NCI-H2196 (cell line): ENCODE data around the gene AP1B1.
"Not testable (repeated sequence)": the region's sequence is repeated elsewhere in the genome, so short reads cannot be mapped to it uniquely, and the experiment has no call there.

Source experiments
- DNase-seq: peaks from one replicate; lab custom pipeline; 2025; ENCODE audit not compliant: unreplicated experiment; lab: John Stamatoyannopoulos, UW

Gene AP1B1

GRCh38 chr22:29387921-29388758 is at the start of gene AP1B1:
Gene AP1B1, minus strand, starts transcription at chr22:29388570. Its CDS starts 21,327 bp downstream, at chr22:29367243.
- peak; percentile 90 for DNase-seq

- no peak for DNase-seq
Measured at GRCh38 chr22:29435236-29436136, 47.1 kb upstream of the AP1B1 start.

DNA sequence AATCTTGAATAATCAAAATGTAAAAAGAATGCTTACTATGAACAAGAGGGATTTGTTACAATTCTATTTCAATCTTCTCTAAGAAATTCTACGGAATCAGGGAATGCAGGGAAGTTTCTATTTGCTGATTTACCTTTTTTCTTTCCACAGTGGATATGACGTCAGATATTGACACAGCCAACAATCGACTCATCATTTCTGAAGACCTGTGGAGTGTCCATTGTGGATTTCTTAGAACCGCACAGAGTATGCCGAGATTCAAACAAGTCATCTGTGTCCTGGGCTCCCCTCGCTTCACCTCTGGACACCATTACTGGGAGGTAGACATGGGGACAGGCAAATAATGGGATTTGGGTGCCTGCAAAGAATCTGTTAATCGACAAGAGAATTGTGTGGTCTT is 45.9 kb upstream of the AP1B1 start:
- DNase-seq: no peak

DNA sequence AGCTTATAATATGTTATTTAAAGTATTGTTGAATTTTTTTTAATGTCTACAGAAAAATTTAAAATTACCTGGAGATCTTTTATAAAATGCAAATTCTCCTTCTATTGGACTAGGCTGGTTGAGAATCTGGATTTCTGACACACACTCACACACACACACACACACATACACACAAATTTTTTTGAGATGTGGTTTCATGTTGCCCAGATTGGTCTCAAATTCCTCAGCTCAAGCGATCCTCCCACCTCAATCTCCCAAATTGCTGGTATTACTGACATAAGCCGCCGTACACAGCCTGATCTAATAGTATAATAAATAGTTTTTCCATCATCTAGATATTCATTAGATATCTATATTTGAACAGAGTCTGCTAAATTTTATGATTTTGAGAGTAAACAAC is 45.5 kb upstream of the AP1B1 start:
- DNase-seq: no peak

- DNase-seq: no peak
Measured at GRCh38 chr22:29431986-29432385, 43.6 kb upstream of the AP1B1 start.

GRCh38 chr22:29427176-29427760 is 38.9 kb upstream of the AP1B1 start:
- DNase-seq: no peak

DNA sequence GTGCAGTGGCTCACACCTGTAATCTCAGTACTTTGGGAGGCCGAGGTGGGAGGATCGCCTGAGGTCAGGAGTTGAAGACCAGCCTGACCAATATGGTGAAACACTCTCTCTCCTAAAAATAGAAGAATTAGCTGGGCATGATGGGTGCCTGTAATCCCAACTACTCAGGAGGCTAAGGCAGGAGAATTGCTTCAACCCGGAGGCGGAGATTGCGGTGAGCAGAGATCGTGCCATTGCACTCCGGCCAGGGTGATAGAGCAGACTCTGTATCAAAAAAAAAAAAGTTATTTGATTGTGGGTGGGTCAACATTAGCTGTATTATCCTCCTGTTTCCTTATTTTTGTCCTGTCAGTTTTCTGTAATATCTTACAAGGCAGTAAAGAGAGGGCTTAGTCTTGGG is 38.1 kb upstream of the AP1B1 start:
- DNase-seq: no peak

- DNase-seq: not testable (repeated sequence)
Measured at GRCh38 chr22:29418704-29419103, 30.3 kb upstream of the AP1B1 start.

- not testable (repeated sequence) for DNase-seq
Measured at GRCh38 chr22:29414951-29415591, 26.7 kb upstream of the AP1B1 start.

- DNase-seq: not testable (repeated sequence)
Measured at GRCh38 chr22:29412772-29413171, 24.4 kb upstream of the AP1B1 start.

GRCh38 chr22:29411569-29412211 is 23.3 kb upstream of the AP1B1 start:
- DNase-seq: not testable (repeated sequence)

GRCh38 chr22:29408940-29409339 is 20.6 kb upstream of the AP1B1 start:
- no peak for DNase-seq

GRCh38 chr22:29401538-29401937 is 13.2 kb upstream of the AP1B1 start:
- not testable (repeated sequence) for DNase-seq

GRCh38 chr22:29400576-29400975 is 12.2 kb upstream of the AP1B1 start:
- no peak for DNase-seq

- no peak for DNase-seq
Measured at GRCh38 chr22:29397791-29398190, 9.4 kb upstream of the AP1B1 start.

GRCh38 chr22:29396126-29396525 is 7.8 kb upstream of the AP1B1 start:
- DNase-seq: no peak

DNA sequence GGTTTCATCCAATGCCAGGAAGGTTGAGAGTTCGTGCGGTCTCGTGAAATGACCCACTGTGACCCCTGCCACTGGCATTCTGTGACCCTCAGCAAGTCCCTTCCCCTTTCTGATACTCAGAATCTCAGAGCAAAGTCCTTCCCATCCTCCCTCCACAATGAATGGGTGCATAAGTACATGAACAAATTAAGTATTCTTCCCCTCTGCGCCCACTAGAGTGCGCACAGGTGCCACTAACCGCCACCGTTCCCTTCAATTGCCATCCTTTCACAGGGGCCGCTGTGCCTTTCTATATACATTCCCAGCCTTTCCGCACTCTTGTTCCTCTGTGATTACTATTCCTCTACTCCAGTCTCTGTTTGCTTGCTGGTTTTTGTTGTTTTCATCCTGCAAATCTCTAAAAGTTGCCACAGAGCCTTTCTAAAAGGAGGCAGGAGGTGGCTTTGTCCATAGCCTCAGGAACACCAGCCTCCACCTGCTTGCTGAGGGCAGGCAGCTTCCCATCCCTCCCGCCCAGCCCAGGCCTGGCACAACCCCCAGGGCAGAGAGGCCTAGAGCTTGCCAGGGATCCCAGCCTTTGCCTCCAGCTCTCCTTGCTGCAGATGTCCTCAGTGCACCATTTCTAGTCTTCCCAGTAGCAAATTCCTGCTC is 6.7 kb upstream of the AP1B1 start:
- peak; percentile 57 for DNase-seq

DNA sequence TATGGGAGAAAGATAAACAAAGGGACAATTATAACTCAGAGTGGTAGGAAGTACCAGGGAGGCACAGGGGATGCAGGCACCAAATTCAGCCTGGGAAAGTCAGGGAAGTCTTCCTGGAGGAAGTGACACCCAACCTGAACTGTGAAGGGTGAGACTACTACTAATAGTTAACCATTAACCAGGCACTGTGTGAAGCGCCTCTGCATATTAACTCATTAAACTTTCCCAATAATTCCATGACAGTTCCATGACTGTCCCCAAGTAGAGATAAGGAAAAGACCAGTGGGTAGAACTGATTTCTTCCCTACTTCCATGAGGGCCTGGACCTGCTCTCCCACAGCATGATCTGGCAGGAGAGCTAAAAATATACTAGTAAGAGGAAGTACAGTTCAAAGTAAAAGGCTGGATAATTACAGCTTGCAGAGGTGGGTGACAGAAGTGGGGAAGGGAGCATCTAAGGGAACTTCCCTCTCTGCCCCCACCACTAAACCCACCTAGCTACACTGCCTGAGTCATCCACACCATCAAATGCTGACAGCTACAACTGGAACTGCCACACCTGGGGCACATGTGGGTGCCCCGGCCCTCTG is 4.7 kb upstream of the AP1B1 start:
- no peak for DNase-seq

GRCh38 chr22:29391546-29391945 is 3.2 kb upstream of the AP1B1 start:
- DNase-seq: no peak

DNA sequence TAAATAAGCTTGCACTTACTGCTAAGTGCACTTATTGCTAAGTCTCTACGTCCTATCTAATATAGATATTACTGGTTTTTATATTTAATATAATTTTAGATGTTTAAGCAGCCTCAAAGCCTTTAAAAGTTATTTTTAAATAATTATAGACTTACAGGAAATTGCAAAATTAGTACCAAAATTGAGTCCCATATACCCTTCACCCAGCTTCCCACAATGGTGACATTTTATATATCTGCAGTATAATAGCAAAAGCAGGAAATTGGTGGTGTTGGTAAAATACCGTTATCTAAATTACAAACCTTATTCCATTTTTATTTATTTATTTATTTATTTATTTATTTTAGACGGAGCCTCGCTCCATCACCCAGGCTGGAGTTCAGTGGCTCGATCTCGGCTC is 1.9 kb upstream of the AP1B1 start:
- no peak for DNase-seq
